ENCODE results near the gene YAP1.

Gene YAP1

DNA sequence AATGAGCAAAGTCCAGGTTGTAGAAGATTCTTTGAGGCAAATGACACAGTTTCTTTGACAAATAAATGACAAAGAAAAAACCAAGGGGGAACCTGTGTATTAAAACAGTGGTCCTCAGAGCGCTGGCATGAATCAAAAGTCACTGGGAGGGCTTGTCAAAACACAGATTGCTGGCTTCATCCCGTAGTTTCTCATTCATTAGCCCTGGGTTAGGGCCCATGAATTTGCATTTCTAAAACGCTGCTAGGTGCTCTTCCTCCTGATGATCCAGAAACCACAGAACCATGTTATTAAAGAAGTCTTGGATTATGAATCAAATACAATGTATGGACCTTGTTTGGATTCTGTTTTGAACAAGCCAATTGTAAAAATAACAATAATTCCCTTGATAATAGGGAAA lies 92.7 kb downstream of the YAP1 start:
- DNase-seq: no peak

DNA sequence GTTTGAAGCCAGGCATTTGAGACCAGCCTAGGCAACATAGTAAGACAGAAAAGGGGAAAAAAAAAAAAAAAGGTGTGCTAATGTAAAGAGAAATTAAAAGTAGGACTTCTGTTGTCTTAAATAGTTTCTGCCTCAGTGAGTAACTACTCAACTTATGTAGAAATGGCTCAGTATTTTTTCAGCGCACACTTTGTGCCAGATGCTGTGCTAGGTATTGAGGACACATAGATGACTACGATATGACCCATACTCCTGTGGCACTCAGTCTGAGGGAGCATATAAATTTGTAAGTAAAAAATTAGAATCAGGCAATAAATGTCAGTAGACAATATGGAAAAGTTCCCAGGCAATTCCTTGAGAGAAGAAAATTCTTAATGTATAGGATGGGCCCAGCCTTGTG lies 93.9 kb downstream of the YAP1 start:
- no peak for DNase-seq

DNA sequence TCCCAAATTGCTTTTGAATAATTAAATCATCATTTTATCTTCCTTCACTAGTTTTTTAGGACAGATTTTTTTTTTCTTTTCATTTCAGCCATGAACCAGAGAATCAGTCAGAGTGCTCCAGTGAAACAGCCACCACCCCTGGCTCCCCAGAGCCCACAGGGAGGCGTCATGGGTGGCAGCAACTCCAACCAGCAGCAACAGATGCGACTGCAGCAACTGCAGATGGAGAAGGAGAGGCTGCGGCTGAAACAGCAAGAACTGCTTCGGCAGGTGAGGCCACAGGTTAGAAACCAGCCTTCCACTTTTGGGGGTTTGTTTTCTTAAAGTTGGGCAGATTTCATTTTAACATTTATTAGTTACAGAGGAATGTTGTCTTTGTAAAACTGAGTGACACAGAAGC lies 95.6 kb downstream of the YAP1 start:
- DNase-seq: no peak

DNA sequence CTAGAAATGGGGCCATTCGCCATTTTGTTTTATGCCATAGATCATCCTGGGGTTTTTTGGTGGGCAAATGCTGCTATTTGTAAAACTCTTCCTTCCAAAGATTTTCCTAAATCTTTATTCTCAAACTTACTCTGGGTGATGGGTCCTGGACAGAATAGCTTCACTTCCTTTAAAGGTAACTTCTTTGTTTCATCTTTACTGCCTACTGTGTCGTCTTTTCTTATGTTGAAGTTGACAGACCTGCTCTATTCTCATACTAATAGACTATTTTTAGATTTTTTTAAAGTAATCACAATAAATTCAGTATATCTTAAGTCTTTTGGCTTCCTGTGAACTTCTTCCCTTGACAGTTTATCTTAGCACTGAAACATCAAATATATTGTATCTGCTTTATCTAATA lies 98.6 kb downstream of the YAP1 start:
- DNase-seq: no peak

DNA sequence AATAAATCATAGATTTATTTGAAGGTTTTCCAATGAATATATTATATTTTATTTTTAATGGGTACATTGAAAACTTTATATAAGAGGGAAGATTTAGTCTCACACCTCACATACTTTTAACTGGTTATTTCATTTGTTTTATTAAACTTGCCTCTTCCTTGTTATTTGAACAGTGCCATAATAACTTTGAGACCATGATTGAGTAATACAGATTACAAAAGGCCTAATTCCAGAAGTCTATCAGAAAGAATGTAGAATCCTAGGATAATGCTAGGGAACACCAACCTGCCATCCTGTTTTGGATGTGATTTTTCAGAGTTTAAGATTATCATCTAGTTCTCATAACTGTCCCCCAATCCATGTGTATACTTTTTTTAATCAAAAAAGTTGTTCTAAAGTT lies 104.4 kb downstream of the YAP1 start:
- no peak for DNase-seq

DNA sequence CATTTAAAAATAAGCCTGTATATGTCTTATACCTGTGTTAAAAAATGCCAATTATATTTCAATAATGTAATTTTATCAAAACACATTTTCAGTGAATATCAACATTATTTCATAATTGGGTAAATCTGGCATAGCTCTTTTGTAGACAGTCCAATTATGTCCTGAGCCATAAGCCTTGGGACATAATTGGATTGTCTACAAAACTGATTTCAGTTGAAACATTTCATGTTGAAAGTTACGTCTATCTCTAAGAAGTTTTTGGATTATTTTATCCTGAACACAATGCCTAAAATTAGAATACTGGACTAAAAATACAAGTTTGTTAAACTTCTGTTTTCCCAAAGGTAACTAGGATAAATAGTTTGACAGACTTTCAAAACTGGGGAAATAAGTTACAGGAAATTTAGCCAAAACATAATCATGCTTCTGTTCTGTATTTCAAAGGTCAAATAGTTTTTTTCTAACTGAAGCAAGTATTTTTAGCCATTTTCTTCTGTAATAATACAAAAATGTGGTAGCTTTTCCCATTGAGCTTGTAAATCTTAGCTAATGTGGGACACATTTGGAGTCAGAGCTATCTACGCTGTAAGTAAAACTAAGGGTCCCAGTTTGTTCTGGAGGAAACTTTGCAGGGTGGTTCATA lies 106.3 kb downstream of the YAP1 start:
- DNase-seq: no peak

DNA sequence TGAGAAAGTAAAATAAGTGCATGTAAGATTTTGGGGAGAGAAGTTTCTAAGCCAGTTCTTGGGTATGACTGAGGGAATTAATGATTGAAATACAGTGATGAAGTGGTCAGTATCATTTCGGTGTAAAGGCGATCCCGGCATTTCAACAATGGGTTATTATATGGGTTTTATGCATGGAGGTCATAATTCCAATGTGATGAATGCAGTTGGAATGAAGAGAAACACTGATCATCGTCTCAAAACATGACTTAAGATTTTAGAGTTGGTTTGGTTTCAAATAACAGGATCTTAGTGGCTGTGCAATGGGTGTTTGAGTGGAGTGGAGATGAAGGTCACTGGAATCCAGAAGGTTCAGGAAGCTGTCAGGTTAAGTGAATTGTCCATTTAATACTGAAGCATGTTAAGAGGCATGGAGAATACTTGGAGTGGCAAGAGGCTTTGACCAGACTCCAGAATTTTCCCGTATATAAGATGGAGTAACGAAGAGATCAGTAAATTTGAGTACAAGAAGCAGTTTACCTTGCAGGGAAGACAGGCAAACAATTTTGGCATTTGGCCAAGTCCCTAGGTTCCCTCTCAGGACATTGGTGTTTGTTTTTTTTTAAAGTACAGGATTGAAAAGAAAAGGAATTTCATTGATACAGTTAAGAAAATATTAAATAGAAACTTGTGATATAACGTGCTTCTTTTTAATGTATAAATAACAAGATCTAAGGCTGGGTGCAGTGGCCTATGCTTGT lies 110.7 kb downstream of the YAP1 start:
- DNase-seq: no peak

DNA sequence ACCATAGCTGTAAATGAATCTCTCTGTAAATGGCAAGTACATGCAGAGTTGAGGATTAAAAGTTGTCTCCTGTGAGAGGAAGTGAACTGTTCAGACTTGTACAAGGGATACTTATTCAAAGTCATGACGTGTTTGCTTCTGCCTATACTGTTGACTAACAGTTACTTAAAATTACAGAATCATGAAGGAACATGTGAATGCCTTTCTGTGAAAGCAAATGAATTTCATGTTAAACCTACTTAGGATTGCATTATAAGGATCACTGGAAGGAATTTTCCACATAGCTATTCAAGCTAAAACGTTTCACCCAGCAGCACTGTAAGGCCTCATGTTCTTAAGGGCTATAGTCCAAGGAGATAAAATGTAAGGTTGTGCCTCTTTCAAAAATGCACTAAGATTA lies 113.6 kb downstream of the YAP1 start:
- DNase-seq: no peak

DNA sequence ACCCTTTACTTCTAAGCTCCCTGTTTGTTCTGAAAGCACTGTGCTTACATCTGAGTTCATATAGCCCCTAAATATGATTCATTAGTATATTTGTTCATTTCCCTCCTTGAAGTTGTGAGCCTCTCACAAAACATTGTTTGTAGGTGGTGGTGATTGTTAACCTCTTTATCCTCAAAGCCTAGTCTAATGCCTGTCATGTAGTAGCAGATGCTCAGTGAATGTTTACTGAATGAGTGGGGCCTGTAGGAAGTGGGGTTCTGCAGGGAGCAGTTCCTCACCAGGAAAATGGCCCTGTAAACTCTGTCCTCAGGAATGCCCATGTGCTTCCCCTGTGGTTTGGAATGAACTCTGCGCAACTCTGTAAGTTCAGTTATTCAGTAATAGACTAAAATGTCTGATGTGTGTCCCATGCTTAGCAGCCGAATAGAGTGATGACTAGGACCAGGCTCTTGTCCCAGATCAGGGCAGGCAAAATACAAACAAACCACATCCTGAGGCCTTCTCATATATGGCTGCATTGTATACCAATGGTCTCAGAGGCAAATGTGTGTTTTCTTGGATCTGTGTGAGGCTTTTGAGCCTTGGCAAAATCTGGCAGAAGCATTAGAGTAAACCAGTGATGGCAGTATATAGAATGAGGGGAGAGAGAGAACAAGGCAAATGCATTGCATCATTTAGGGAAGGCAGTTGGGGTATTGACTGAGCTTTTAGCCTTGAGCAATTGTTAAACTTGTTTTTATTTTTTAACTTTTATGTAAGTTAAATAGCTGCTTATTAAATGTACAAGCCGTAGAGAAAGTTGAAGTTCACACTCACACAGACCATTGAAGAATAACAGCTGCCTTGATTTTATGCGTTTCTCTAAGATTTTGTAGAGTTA lies 115.7 kb downstream of the YAP1 start:
- DNase-seq: no peak

DNA sequence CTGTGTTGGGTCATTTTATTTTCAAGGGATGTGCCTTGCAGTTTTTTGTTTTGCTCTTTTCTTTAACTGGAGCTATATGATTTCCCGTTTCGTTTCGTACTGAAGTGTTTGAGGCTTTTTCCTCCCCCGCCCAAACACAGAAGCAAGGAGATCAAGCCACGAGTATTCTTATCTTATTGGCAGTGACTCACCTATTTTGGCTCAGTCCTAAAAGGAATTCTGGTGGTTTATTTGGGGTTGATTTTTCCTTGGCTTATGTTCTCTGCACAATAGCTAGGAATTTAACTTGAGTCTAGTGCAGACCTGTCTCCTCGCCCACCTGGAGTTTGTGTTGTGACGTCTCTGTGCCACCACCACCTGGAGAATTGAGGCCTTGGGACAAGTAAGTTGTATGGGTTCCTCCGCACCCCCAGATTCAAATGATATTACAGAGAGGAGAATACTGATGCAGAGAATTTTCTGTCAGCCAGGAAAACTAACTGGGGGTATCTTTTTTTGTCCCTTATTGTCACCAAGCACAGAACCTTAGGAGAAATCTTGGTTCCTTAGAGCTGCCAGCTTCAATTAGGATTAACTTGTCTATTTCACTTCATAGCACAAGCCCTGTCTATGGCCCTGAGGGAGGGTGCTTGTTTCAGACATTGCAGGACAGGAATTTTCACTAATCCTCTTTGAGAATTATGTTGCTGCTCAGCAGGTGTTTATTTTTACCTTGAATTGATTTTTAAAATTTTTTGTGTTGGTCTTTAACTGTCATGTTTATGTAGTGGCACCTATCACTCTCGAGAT lies 116.6 kb downstream of the YAP1 start:
- DNase-seq: no peak

DNA sequence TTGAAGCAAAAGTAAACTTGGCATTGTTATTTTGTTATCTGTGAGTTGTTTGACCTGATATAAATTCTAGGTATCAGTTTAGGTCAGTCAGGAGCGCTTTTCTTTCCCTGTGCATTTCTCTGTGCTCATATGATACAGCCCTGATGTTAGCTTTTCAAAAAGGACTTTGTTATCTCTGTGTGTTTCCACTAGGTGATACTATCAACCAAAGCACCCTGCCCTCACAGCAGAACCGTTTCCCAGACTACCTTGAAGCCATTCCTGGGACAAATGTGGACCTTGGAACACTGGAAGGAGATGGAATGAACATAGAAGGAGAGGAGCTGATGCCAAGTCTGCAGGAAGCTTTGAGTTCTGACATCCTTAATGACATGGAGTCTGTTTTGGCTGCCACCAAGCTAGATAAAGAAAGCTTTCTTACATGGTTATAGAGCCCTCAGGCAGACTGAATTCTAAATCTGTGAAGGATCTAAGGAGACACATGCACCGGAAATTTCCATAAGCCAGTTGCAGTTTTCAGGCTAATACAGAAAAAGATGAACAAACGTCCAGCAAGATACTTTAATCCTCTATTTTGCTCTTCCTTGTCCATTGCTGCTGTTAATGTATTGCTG lies 119.4 kb downstream of the YAP1 start:
- no peak for DNase-seq

DNA sequence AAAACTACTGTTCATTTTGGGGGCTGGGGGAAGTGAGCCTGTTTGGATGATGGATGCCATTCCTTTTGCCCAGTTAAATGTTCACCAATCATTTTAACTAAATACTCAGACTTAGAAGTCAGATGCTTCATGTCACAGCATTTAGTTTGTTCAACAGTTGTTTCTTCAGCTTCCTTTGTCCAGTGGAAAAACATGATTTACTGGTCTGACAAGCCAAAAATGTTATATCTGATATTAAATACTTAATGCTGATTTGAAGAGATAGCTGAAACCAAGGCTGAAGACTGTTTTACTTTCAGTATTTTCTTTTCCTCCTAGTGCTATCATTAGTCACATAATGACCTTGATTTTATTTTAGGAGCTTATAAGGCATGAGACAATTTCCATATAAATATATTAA lies 119.9 kb downstream of the YAP1 start:
- no peak for DNase-seq

DNA sequence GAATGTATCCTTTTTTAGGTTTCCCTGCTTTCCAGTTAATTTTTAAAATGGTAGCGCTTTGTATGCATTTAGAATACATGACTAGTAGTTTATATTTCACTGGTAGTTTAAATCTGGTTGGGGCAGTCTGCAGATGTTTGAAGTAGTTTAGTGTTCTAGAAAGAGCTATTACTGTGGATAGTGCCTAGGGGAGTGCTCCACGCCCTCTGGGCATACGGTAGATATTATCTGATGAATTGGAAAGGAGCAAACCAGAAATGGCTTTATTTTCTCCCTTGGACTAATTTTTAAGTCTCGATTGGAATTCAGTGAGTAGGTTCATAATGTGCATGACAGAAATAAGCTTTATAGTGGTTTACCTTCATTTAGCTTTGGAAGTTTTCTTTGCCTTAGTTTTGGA lies 120.7 kb downstream of the YAP1 start:
- no peak for DNase-seq

DNA sequence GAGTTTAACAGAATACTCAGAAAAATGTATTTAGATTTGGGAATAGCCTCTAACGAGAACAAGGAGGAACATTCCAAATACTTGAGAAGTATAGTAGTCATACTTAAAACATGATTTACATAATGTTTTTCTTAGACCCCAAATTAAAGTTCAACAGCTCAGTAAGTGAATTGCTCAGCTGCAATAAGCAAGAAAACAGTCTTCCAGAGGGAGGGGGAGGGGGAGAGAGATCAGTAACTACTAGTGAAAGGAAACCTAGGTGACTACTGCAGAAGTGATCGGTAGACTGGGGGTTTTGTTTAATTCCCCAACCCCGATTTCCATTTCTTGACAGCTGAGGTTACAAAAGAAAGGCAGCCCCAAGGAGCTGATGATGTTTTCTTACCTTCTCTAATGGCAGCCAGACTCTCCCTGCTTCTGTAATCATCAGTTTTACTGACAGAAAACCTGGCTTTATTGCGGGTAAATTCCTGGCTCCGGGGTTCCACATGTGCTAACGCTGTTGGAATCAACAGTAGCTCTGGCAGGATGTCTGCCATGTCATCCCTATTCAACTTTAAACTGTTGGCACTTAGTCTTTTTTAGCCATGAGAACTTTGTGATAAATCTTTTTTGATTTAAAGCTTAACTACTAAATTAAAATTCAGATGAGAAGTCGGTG lies 124.7 kb downstream of the YAP1 start:
- DNase-seq: no peak

DNA sequence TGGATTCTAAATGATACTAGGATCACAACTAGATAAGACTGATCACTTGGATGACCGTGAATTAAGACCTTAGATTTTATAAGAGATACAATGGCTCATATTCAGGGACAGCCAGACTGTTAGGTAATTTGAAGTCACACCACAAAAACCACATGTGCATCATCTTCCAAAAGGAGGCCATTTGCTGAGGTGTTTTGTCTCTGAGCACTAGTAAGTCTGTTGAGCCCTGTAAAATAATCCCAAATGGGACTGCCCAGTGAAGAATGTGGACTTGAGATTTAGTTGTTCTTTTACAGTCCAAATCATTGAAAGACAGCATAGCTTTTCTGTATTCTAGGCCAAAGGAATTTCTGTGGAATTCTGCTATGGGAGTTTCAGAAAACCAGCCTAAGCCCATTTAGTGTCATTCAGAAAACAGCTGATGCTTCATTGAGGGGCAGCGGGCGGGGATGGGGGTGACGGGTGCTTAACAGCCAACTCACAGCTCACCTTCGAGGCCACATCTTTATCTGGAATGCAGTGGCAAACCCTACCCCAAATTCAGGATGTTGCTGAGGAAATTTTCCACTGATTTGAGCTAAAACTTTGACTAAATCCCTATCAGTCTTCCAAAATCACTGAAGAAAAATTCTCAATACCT lies 127.0 kb downstream of the YAP1 start:
- DNase-seq: no peak

DNA sequence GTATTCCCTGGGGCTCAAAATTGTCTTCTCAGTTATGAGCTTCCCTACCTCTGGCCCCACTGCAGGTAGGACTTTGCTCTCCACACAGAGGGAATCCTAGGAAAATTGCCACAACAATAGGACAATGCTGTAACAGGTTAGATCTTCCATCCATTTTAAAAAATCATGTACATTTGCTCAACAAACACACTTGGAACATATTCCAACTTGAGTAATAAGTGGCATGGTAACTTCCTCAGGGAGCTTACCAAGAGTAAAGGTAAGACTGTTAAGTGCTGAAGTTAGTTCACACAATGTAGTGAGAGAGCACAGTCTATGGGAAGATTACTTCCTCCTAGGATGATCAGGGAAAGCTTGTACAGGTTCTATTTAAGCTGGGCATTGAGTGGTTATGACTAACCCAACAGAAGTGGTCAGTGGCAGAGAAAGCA lies 128.2 kb downstream of the YAP1 start:
- DNase-seq: no peak

DNA sequence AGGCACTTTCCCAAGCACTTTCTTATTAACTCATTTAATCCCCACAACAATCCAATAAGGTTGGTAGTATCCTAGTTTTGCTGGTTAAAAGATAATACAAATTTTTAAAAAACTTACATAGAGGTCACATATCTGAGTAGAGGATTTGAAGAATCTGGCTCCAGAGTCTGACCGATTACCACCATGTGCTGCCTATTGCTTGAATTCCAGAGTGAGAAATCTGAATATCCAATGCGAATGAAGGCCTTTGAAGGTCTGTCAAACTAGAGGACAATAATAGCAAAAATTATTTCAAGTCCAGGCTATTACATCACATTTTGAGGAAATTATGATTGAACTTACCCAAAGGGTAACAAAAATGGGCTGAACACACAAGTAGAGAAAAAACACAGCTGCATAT lies 129.2 kb downstream of the YAP1 start:
- DNase-seq: no peak

DNA sequence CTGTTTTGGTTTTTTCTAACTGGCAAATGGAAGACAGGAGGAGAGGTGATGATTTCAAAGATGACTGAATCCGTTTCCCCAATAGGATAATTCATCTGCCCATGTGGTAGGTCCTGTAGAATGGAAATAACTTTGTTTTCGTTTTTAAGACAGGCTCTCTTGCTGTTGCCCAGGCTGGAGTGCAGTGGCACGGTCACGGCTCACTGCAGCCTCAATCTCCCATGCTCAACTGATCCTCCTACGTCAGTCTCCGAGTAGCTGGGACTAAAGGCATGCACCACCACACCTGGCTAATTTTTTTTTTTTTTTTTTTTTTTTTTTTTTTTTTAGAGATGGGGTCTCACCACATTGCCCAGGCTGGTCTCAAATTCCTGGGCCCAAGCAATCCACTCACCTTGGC lies 129.7 kb downstream of the YAP1 start:
- no peak for DNase-seq

DNA sequence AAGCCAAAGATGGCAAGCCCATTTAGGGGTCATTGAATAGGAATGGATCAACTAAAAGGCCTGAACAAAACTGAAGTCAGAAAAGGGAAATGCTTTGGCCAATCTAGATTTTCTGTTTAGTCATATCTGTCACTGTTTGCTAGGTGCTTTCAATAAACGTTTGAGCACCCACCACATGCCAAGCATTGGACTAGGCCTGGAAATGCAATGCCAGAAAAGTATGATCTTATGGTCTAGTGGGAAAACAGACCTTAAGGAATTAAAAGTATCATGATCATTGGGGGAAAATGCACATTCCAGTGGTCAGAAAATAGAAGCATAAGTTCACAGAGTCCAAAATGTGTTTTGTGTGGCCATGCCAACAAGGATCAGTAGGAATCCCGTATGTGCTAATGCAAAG lies 130.3 kb downstream of the YAP1 start:
- no peak for DNase-seq

DNA sequence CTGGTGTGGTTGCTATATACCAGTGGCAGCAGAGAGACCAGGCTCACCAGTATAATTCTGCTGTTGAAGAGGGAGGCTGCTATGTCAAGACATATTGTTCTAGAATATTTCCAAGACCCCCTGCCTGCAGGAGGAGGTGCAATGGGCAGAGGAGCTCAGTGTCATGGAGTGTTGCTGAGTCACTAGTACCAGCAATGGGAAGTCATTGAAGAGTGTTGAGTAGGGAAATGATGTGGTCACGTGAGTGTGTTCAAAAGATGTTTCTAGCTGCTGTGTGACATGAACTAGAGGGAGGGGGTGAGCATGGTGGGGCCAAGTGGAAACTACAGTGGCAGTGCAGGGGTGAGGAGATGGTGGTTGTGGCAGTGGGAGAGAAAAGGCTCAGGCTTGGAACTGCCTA lies 130.8 kb downstream of the YAP1 start:
- DNase-seq: no peak

DNA sequence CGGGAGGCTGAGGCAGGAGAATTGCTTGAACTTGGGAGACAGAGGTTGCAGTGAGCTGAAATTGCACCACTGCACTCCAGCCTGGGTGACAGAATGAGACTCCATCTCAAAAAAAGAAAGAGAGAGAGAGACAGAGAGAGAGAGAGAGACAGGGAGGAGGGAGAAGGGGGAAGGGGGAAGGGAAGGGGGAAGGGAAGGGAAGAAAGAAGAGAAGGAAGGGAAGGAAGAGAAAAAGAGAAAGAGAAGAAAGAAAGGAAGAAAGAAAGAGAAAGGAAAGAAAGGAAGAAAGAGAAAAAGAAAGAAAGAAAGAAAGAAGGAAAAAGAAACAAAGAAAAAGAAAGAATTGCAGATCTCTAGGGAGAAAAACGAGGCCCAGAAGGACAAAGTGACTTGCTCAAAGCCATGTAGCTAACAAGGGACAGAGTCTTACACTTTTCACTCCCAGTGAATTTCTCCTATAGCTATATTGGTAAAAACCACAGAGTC lies 133.2 kb downstream of the YAP1 start:
- DNase-seq: no peak
